DND-41 (cell line): ENCODE measurements around the gene S100A14.

ENCODE experiments used
- CTCF ChIP-seq: IDR thresholded peaks from 2 replicates; pipeline ENCODE4 v1.5.1; 2012; ENCODE audit warnings: borderline replicate concordance, low read length, moderate library complexity, mild to moderate bottlenecking; ENCODE audit not compliant: poor library complexity, severe bottlenecking; ENCODE audit errors: extremely low read depth
- EZH2 ChIP-seq: IDR thresholded peaks from 3 replicates; pipeline ENCODE4 v1.6.1; 2012; ENCODE audit warnings: borderline replicate concordance, low read depth, mild to moderate bottlenecking, moderate library complexity, low read length, inconsistent platforms; ENCODE audit not compliant: severe bottlenecking

GRCh38 chr1:153577624-153578051 is 38.5 kb downstream of the S100A14 start:
- TF ChIP-seq EZH2 (no peak), CTCF (no peak)
